K562 (cell line): Measurements from ENCODE around the gene EXOG. TPM values are rescaled to one million over a fixed set of nuclear protein-coding genes. Genes with fewer than 3 reads are reported as not detected.

Experiments
- CBX8 ChIP-seq: fragments of 200-600 bp; sonication (generic); IDR thresholded peaks from 2 replicates; pipeline ENCODE4 v1.6.1; 2012; ENCODE audit warnings: borderline replicate concordance, mixed run types, low read depth, mild to moderate bottlenecking, moderate library complexity, mixed read lengths, low read length, control low read depth, inconsistent platforms; ENCODE audit not compliant: poor library complexity, severe bottlenecking; ENCODE audit errors: extremely low read depth
- CHCHD3 ChIP-seq: fragments of 250-450 bp; sonication (Bioruptor Pico); IDR thresholded peaks from 2 replicates; pipeline ENCODE4 v2.1.2; 2022; ENCODE audit warnings: mild to moderate bottlenecking
- E2F3 ChIP-seq: fragments of 250-450 bp; sonication (Bioruptor Pico); IDR thresholded peaks from 2 replicates; pipeline ENCODE4 v1.4.0; 2020; ENCODE audit warnings: mild to moderate bottlenecking
- EWSR1 ChIP-seq: fragments of 450-650 bp; IDR thresholded peaks from 2 replicates; pipeline ENCODE4 v1.6.1; 2018; ENCODE audit warnings: borderline replicate concordance, mild to moderate bottlenecking, low read depth, moderate library complexity; ENCODE audit not compliant: partially characterized antibody
- GATAD2A ChIP-seq: fragments of 450-650 bp; IDR thresholded peaks from 2 replicates; pipeline ENCODE4 v1.6.1; 2017
- HEY1 ChIP-seq: fragments of 250-450 bp; sonication (Bioruptor Pico); IDR thresholded peaks from 2 replicates; pipeline ENCODE4 v1.5.0; 2020; ENCODE audit warnings: mild to moderate bottlenecking, moderate library complexity, borderline replicate concordance
- MAFF ChIP-seq: IDR thresholded peaks from 2 replicates; pipeline ENCODE4 v1.6.1; 2012; ENCODE audit warnings: low read length, improper control_type of control experiment
- PRPF4 ChIP-seq: fragments of 200-400 bp; formaldehyde crosslinking; IDR thresholded peaks from one replicate; pipeline ENCODE4 v1.6.1; 2017; ENCODE audit warnings: low read length, low read depth, mild to moderate bottlenecking; ENCODE audit not compliant: insufficient read depth, poor library complexity, severe bottlenecking
- PTBP1 ChIP-seq: fragments of 200-400 bp; formaldehyde crosslinking; IDR thresholded peaks from 2 replicates; pipeline ENCODE4 v1.6.1; 2017; ENCODE audit warnings: low read depth, low read length
- SAFB ChIP-seq: fragments of 200-400 bp; formaldehyde crosslinking; IDR thresholded peaks from 2 replicates; pipeline ENCODE4 v1.6.1; 2017; ENCODE audit warnings: low read depth, low read length, borderline replicate concordance
- SMARCE1 ChIP-seq: fragments of 450-650 bp; IDR thresholded peaks from 2 replicates; pipeline ENCODE4 v1.7.1; 2016; ENCODE audit warnings: mild to moderate bottlenecking
- SREBF2 ChIP-seq: sonication (generic); formaldehyde crosslinking; IDR thresholded peaks from 2 replicates; pipeline ENCODE4 v1.4.0; 2020; ENCODE audit warnings: mild to moderate bottlenecking, missing genetic modification reagents
- TARDBP ChIP-seq: fragments of 450-650 bp; IDR thresholded peaks from 2 replicates; pipeline ENCODE4 v1.6.1; 2016
- TCF7 ChIP-seq: sonication (generic); IDR thresholded peaks from 2 replicates; pipeline ENCODE4 v1.6.1; 2016; ENCODE audit warnings: antibody characterized with exemption, borderline replicate concordance
- ZNF124 ChIP-seq: sonication (generic); formaldehyde crosslinking; IDR thresholded peaks from 2 replicates; pipeline ENCODE4 v1.8.1; 2022; ENCODE audit warnings: missing genetic modification reagents
- polyA plus RNA-seq, 8 experiments: library from polyadenylated mRNA; depleted of rRNA in 4 of 8; stranded (reverse) in 5 of 8; unstranded in 3 of 8; fragments of >200 nt; fragmentation: Nextera tagmentation in 2 of 8; fragmentation: Illumina TruSeq in 1 of 8; extraction: Ambion mirVana in 2 of 8; extraction: Trizol in 1 of 8; gene quantifications; 2 replicates each; pipeline versions ENCODE4 v1.2.1 to v1.2.3, GENCODE V29; 2011 to 2014; ENCODE audit warnings: inconsistent platforms in 1 of 8, missing spikeins in 1 of 8
- total RNA-seq, 7 experiments: library from RNA; depleted of rRNA in 6 of 7; stranded (reverse); fragments of >200 nt in 6 of 7; fragmentation: Illumina TruSeq in 2 of 7; extraction: Trizol in 2 of 7; gene quantifications; 2 replicates each; pipeline versions ENCODE4 v1.2.1 to v1.2.3, GENCODE V29; 2011 to 2021; ENCODE audit warnings: low replicate concordance in 1 of 7
- TF ChIP-seq, protein P1 (sequence below), 2 experiments: IDR thresholded peaks; 2 replicates each; pipeline ENCODE4 v1.6.1; 2012; ENCODE audit warnings: improper control_type of control experiment in 2 of 2, low read depth in 2 of 2, low read length in 2 of 2, borderline replicate concordance in 1 of 2
- TF ChIP-seq, protein P2 (sequence below): sonication (generic); formaldehyde crosslinking; IDR thresholded peaks from 2 replicates; pipeline ENCODE4 v1.8.1; 2023; ENCODE audit warnings: mild to moderate bottlenecking, missing genetic modification reagents
- TF ChIP-seq, protein P3 (sequence below): IDR thresholded peaks from 2 replicates; pipeline ENCODE4 v1.6.1; 2016; ENCODE audit warnings: missing genetic modification characterization, missing compliant biosample characterization

Gene EXOG
- total and polyA plus RNA-seq, 9 of the 15 experiments (the other 6 are each of a cell fraction or from before 2014, with no cell fraction given): 10.8 to 21.7 (median 14.8) TPM

DNA sequence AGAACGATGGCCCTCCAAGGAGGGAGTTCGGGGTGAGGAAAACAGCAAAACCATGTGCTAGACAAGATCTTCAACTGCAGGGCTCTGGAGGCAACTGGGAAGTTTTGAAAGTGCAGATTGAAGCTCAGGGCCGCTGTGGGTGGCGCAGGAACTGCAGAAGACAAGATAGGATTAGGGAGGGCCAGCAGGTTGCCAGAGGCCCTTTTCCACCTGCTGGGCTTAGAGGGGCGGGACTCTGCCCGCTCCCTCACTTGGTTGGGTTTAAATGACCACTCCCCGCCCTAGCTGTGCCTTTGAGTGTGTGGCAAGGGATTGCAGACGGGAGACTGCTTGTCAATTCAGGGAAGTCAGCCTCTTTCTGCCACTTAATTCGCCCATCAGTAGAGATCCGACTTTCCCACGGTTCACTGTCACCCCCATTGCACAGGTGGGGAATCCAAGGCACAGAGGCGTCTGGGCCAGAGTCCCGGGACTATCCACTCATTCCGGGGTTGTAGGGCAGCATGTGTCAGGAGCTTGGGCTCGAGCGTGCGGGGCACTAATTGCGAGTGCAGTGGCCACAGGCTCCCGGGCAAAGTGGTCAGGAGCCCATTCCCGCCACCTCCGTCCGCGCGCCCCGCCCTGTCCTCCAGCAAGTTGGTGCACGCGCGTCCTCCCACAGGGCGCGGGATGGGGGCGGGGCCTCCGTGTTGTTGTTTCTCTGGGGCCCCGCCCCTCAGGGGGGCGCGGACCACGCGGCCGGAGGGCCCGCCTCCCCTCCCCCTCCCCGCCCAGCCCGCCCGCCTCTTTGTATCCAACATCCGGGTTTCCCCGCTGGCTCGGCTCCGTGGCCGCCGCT is 42.8 kb upstream of the EXOG start, which contains the start of gene ACVR2B (continued):
- TF ChIP-seq, protein P1, sequence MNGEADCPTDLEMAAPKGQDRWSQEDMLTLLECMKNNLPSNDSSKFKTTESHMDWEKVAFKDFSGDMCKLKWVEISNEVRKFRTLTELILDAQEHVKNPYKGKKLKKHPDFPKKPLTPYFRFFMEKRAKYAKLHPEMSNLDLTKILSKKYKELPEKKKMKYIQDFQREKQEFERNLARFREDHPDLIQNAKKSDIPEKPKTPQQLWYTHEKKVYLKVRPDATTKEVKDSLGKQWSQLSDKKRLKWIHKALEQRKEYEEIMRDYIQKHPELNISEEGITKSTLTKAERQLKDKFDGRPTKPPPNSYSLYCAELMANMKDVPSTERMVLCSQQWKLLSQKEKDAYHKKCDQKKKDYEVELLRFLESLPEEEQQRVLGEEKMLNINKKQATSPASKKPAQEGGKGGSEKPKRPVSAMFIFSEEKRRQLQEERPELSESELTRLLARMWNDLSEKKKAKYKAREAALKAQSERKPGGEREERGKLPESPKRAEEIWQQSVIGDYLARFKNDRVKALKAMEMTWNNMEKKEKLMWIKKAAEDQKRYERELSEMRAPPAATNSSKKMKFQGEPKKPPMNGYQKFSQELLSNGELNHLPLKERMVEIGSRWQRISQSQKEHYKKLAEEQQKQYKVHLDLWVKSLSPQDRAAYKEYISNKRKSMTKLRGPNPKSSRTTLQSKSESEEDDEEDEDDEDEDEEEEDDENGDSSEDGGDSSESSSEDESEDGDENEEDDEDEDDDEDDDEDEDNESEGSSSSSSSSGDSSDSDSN (IDR thresholded peaks at IDR 0.05; ENCODE audit: borderline replicate concordance in 1 of 2, low read depth in 2 of 2, low read length in 2 of 2): no peak
- TF ChIP-seq CBX8 (no peak), PTBP1 (no peak), GATAD2A (no peak), MAFF (no peak), CHCHD3 (CRISPR knock-in tag) (no peak), PRPF4 (no peak), SMARCE1 (0 out of 2 replicates have a peak, but pooled peaks have one; percentile 14), SAFB (0 out of 2 replicates have a peak, but pooled peaks have one; percentile 53), HEY1 (no peak), TARDBP (peak; percentile 56; the same call in 1 of the 2 replicates), E2F3 (CRISPR knock-in tag) (peak; percentile 61; the same call in 1 of the 2 replicates), SREBF2 (no peak), EWSR1 (no peak), ZNF124 (CRISPR knock-in tag) (no peak), TCF7 (no peak)
- TF ChIP-seq, protein P2, sequence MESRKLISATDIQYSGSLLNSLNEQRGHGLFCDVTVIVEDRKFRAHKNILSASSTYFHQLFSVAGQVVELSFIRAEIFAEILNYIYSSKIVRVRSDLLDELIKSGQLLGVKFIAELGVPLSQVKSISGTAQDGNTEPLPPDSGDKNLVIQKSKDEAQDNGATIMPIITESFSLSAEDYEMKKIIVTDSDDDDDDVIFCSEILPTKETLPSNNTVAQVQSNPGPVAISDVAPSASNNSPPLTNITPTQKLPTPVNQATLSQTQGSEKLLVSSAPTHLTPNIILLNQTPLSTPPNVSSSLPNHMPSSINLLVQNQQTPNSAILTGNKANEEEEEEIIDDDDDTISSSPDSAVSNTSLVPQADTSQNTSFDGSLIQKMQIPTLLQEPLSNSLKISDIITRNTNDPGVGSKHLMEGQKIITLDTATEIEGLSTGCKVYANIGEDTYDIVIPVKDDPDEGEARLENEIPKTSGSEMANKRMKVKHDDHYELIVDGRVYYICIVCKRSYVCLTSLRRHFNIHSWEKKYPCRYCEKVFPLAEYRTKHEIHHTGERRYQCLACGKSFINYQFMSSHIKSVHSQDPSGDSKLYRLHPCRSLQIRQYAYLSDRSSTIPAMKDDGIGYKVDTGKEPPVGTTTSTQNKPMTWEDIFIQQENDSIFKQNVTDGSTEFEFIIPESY (CRISPR knock-in tag): no peak
- TF ChIP-seq, protein P3, sequence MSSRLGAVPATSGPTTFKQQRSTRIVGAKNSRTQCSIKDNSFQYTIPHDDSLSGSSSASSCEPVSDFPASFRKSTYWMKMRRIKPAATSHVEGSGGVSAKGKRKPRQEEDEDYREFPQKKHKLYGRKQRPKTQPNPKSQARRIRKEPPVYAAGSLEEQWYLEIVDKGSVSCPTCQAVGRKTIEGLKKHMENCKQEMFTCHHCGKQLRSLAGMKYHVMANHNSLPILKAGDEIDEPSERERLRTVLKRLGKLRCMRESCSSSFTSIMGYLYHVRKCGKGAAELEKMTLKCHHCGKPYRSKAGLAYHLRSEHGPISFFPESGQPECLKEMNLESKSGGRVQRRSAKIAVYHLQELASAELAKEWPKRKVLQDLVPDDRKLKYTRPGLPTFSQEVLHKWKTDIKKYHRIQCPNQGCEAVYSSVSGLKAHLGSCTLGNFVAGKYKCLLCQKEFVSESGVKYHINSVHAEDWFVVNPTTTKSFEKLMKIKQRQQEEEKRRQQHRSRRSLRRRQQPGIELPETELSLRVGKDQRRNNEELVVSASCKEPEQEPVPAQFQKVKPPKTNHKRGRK (tag): no peak
